GM23338 (cell line): ENCODE measurements around the gene SPTBN2. TPM values are rescaled to one million over a fixed set of nuclear protein-coding genes. Genes with fewer than 3 reads are reported as not detected.

Experiments
- JUNB ChIP-seq: IDR thresholded peaks from one replicate; pipeline ENCODE4 v1.6.1; 2016; ENCODE audit warnings: antibody characterized with exemption; ENCODE audit not compliant: unreplicated experiment
- polyA plus RNA-seq: library from polyadenylated mRNA; unstranded; fragments of >200 nt; fragmentation: Nextera tagmentation; extraction: Ambion mirVana; gene quantifications from 2 replicates; pipeline ENCODE4 v1.2.1, GENCODE V29; 2016
- total RNA-seq: library from RNA; depleted of rRNA; stranded (reverse); fragments of >200 nt; shearing (Covaris generic); gene quantifications from 2 replicates; pipeline ENCODE4 v1.2.3, GENCODE V29; 2014
- TF ChIP-seq, protein P1 (sequence below): IDR thresholded peaks from one replicate; pipeline ENCODE4 v1.6.1; 2018; ENCODE audit warnings: antibody characterized with exemption; ENCODE audit not compliant: unreplicated experiment
- TF ChIP-seq, protein P2 (sequence below): fragments of 250-450 bp; sonication (Bioruptor Pico); IDR thresholded peaks from 2 replicates; pipeline ENCODE4 v1.5.0; 2020; ENCODE audit warnings: mild to moderate bottlenecking, moderate library complexity

The SPTBN2 gene
- total and polyA plus RNA-seq, 2 experiments from 2014 or later: 7.7 to 49.1 TPM

DNA sequence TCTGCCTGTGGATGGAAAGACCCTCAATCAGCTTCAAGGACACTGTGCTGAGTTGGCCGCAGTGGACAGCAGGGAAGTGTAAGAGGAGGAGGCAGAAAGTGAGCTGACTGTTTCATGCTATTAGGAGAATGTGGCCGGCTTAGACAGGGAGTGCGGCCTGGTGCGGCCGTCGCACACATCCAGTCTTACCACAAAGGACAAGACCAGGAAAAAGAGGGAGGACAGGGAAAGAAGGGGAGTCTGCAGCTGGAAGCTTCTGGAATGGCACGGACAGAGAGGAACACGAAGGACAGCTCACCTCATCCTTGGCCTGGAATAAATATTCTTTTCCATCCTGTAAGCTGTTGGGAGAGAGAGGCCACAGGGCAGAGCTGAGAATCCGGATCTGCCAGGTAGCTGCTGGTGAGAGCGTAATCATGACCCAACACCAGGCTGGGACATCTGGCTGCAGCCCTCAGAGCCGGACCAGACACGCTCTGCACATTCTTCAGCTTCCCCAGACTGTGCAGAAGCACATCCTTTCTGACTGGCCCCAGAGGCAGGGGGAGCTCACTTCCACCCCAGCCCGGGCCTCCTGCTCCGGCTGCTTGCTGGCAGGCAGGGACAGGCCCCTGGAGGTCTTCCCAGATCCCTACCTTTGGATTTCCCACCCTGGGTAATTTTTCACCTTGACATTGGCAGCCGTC lies 42.8 kb downstream of the SPTBN2 start (continued):
- TF ChIP-seq, protein P1, sequence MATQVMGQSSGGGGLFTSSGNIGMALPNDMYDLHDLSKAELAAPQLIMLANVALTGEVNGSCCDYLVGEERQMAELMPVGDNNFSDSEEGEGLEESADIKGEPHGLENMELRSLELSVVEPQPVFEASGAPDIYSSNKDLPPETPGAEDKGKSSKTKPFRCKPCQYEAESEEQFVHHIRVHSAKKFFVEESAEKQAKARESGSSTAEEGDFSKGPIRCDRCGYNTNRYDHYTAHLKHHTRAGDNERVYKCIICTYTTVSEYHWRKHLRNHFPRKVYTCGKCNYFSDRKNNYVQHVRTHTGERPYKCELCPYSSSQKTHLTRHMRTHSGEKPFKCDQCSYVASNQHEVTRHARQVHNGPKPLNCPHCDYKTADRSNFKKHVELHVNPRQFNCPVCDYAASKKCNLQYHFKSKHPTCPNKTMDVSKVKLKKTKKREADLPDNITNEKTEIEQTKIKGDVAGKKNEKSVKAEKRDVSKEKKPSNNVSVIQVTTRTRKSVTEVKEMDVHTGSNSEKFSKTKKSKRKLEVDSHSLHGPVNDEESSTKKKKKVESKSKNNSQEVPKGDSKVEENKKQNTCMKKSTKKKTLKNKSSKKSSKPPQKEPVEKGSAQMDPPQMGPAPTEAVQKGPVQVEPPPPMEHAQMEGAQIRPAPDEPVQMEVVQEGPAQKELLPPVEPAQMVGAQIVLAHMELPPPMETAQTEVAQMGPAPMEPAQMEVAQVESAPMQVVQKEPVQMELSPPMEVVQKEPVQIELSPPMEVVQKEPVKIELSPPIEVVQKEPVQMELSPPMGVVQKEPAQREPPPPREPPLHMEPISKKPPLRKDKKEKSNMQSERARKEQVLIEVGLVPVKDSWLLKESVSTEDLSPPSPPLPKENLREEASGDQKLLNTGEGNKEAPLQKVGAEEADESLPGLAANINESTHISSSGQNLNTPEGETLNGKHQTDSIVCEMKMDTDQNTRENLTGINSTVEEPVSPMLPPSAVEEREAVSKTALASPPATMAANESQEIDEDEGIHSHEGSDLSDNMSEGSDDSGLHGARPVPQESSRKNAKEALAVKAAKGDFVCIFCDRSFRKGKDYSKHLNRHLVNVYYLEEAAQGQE: no peak
- no peak for TF ChIP-seq JUNB
- TF ChIP-seq, protein P2, sequence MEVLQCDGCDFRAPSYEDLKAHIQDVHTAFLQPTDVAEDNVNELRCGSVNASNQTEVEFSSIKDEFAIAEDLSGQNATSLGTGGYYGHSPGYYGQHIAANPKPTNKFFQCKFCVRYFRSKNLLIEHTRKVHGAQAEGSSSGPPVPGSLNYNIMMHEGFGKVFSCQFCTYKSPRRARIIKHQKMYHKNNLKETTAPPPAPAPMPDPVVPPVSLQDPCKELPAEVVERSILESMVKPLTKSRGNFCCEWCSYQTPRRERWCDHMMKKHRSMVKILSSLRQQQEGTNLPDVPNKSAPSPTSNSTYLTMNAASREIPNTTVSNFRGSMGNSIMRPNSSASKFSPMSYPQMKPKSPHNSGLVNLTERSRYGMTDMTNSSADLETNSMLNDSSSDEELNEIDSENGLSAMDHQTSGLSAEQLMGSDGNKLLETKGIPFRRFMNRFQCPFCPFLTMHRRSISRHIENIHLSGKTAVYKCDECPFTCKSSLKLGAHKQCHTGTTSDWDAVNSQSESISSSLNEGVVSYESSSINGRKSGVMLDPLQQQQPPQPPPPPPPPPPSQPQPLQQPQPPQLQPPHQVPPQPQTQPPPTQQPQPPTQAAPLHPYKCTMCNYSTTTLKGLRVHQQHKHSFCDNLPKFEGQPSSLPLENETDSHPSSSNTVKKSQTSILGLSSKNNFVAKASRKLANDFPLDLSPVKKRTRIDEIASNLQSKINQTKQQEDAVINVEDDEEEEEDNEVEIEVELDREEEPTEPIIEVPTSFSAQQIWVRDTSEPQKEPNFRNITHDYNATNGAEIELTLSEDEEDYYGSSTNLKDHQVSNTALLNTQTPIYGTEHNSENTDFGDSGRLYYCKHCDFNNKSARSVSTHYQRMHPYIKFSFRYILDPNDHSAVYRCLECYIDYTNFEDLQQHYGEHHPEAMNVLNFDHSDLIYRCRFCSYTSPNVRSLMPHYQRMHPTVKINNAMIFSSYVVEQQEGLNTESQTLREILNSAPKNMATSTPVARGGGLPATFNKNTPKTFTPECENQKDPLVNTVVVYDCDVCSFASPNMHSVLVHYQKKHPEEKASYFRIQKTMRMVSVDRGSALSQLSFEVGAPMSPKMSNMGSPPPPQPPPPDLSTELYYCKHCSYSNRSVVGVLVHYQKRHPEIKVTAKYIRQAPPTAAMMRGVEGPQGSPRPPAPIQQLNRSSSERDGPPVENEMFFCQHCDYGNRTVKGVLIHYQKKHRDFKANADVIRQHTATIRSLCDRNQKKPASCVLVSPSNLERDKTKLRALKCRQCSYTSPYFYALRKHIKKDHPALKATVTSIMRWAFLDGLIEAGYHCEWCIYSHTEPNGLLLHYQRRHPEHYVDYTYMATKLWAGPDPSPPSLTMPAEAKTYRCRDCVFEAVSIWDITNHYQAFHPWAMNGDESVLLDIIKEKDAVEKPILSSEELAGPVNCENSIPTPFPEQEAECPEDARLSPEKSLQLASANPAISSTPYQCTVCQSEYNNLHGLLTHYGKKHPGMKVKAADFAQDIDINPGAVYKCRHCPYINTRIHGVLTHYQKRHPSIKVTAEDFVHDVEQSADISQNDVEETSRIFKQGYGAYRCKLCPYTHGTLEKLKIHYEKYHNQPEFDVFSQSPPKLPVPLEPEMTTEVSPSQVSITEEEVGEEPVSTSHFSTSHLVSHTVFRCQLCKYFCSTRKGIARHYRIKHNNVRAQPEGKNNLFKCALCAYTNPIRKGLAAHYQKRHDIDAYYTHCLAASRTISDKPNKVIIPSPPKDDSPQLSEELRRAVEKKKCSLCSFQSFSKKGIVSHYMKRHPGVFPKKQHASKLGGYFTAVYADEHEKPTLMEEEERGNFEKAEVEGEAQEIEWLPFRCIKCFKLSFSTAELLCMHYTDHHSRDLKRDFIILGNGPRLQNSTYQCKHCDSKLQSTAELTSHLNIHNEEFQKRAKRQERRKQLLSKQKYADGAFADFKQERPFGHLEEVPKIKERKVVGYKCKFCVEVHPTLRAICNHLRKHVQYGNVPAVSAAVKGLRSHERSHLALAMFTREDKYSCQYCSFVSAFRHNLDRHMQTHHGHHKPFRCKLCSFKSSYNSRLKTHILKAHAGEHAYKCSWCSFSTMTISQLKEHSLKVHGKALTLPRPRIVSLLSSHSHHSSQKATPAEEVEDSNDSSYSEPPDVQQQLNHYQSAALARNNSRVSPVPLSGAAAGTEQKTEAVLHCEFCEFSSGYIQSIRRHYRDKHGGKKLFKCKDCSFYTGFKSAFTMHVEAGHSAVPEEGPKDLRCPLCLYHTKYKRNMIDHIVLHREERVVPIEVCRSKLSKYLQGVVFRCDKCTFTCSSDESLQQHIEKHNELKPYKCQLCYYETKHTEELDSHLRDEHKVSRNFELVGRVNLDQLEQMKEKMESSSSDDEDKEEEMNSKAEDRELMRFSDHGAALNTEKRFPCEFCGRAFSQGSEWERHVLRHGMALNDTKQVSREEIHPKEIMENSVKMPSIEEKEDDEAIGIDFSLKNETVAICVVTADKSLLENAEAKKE (CRISPR knock-in tag): no peak
